Measurements from ENCODE around the gene ZNF485.
"Not testable (repeated sequence)": the region's sequence is repeated elsewhere in the genome, so short reads cannot be mapped to it uniquely, and the experiment has no call there.

The ZNF485 gene

GRCh38 chr10:43594944-43595589, 11.2 kb upstream of the ZNF485 start:
- no peak overlapping the region for H3K27ac ChIP-seq
- TF ChIP-seq CTCF (conservative IDR thresholded peaks at IDR 0.05): no peak

GRCh38 chr10:43595739-43596298, 10.4 kb upstream of the ZNF485 start:
- no peak for TF ChIP-seq CTCF (conservative IDR thresholded peaks at IDR 0.05)
- H3K27ac ChIP-seq: no peak overlapping the region

GRCh38 chr10:43596546-43596945, 9.7 kb upstream of the ZNF485 start:
- no peak overlapping the region for H3K27ac ChIP-seq
- TF ChIP-seq CTCF (conservative IDR thresholded peaks at IDR 0.05): no peak

GRCh38 chr10:43598446-43598845, 7.8 kb upstream of the ZNF485 start:
- no peak overlapping the region for H3K27ac ChIP-seq
- no peak for TF ChIP-seq CTCF (conservative IDR thresholded peaks at IDR 0.05)

GRCh38 chr10:43599333-43599732, 6.9 kb upstream of the ZNF485 start:
- TF ChIP-seq CTCF (conservative IDR thresholded peaks at IDR 0.05): no peak
- H3K27ac ChIP-seq: no peak overlapping the region

GRCh38 chr10:43601576-43601975, 4.7 kb upstream of the ZNF485 start:
- H3K27ac ChIP-seq: not testable (repeated sequence)

GRCh38 chr10:43605850-43606322, 352 bp upstream of the ZNF485 start:
- no peak for TF ChIP-seq CTCF (conservative IDR thresholded peaks at IDR 0.05)
- peak overlapping the region; percentile 92 for H3K27ac ChIP-seq

- H3K27ac ChIP-seq: peak overlapping the region; percentile 92
Measured at GRCh38 chr10:43607199-43607573, 948 bp downstream of the ZNF485 start.

More at GRCh38 chr10:43607199-43607573, 948 bp downstream of the ZNF485 start:
- no peak for TF ChIP-seq CTCF (conservative IDR thresholded peaks at IDR 0.05)
